Measurements from ENCODE around the gene TSHZ2.
A peak's percentile ranks its signal among the peaks of the same experiment; 100 is the strongest.

Gene TSHZ2

GRCh38 chr20:53287357-53288042 lies 315.3 kb downstream of the TSHZ2 start:
- no peaks in the 10 kb centered on the region for H3K36me3 ChIP-seq
- no peaks in the 10 kb centered on the region; the same call in 1 of the 2 replicates for H3K4me1 ChIP-seq
- no peaks in the 10 kb centered on the region for H3K9me3 ChIP-seq
- H3K4me3 ChIP-seq (ENCODE audit: low read depth, low read length), result no peak overlapping the region
- TF ChIP-seq, protein P1, sequence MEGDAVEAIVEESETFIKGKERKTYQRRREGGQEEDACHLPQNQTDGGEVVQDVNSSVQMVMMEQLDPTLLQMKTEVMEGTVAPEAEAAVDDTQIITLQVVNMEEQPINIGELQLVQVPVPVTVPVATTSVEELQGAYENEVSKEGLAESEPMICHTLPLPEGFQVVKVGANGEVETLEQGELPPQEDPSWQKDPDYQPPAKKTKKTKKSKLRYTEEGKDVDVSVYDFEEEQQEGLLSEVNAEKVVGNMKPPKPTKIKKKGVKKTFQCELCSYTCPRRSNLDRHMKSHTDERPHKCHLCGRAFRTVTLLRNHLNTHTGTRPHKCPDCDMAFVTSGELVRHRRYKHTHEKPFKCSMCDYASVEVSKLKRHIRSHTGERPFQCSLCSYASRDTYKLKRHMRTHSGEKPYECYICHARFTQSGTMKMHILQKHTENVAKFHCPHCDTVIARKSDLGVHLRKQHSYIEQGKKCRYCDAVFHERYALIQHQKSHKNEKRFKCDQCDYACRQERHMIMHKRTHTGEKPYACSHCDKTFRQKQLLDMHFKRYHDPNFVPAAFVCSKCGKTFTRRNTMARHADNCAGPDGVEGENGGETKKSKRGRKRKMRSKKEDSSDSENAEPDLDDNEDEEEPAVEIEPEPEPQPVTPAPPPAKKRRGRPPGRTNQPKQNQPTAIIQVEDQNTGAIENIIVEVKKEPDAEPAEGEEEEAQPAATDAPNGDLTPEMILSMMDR (IDR thresholded peaks at IDR 0.05; ENCODE audit: low read depth, low read length), result no peak
- DNase-seq, result no peak
- no peaks in the 10 kb centered on the region for H3K27me3 ChIP-seq

GRCh38 chr20:53291548-53291947 lies 319.4 kb downstream of the TSHZ2 start:
- no peaks in the 10 kb centered on the region for H3K36me3 ChIP-seq

GRCh38 chr20:53292347-53292746 lies 320.2 kb downstream of the TSHZ2 start:
- Histone ChIP-seq H3K27me3 (no peaks in the 10 kb centered on the region), H3K9me3 (no peaks in the 10 kb centered on the region), H3K4me3 (ENCODE audit: low read depth, low read length) (no peak overlapping the region), H3K36me3 (no peaks in the 10 kb centered on the region), H3K4me1 (no peaks in the 10 kb centered on the region)
- TF ChIP-seq, protein P1 (IDR thresholded peaks at IDR 0.05; ENCODE audit: low read depth, low read length), result no peak
- no peak for DNase-seq

More at GRCh38 chr20:53291548-53291947, 319.4 kb downstream of the TSHZ2 start:
- Histone ChIP-seq H3K9me3 (no peaks in the 10 kb centered on the region), H3K4me3 (ENCODE audit: low read depth, low read length) (no peak overlapping the region), H3K27me3 (no peaks in the 10 kb centered on the region), H3K4me1 (no peaks in the 10 kb centered on the region)
- DNase-seq, result peak; percentile 44
- TF ChIP-seq, protein P1 (IDR thresholded peaks at IDR 0.05; ENCODE audit: low read depth, low read length), result peak; percentile 62

GRCh38 chr20:53294804-53295203 lies 322.6 kb downstream of the TSHZ2 start:
- Histone ChIP-seq H3K27me3 (no peaks in the 10 kb centered on the region), H3K4me1 (no peaks in the 10 kb centered on the region), H3K4me3 (ENCODE audit: low read depth, low read length) (no peak overlapping the region), H3K9me3 (no peaks in the 10 kb centered on the region), H3K36me3 (no peaks in the 10 kb centered on the region)
- TF ChIP-seq, protein P1 (IDR thresholded peaks at IDR 0.05; ENCODE audit: low read depth, low read length), result no peak
- DNase-seq, result no peak

DNA sequence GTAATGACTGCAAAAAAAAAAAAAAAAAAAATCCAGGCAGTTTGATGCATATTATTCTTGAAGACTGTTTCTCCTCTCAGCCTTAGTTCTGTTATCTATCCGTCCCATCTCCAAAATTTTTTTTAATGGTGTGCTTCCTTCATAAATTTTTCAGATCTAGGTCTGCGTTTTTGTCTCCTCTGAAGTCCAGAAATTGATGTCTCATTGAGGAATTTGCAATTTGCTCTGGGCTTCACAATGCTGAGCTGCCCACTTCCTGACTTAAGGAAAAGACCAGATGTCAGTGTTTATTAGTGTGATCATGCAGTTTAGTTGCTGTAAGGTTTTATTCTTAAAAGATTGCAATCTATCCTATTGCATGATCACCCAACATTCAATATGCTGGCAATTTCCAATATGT lies 323.9 kb downstream of the TSHZ2 start:
- no peak for DNase-seq
- Histone ChIP-seq H3K9me3 (no peaks in the 10 kb centered on the region), H3K4me1 (no peaks in the 10 kb centered on the region), H3K36me3 (no peaks in the 10 kb centered on the region), H3K4me3 (ENCODE audit: low read depth, low read length) (no peak overlapping the region), H3K27me3 (no peaks in the 10 kb centered on the region)
- TF ChIP-seq, protein P1 (IDR thresholded peaks at IDR 0.05; ENCODE audit: low read depth, low read length), result no peak

DNA sequence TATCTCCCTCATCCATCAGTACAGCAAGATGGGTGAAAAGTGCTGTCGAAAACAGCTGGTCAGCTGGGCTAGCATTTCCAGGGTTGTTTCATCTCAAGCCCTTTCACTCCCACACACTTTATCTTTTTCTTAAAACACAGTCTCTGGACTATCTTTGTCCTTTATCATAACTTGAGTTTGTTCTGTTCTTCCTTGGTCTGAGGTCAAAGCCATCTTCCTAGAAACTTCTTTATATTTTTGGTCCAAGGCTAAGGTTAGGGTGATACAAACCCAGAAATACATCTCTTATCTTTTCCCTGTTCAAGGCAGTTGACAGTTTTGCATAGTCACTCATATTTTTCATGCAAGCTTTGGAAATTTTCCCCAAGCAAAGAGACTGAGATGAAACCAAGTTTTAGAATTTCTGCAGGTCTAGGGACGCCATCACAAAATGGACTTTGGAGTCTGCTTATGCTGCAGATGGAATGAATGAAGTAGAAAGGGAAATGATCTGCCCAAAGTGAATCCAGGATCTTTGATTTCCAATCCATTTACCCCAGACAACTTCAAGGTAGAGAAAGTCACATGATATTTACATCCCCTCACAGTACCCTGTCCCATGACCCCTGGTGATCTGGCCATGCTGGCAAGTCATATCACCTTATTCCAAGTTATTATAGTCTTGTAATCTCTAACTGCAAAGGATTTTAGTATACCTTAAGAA lies 324.4 kb downstream of the TSHZ2 start:
- Histone ChIP-seq H3K27me3 (no peaks in the 10 kb centered on the region), H3K9me3 (no peaks in the 10 kb centered on the region), H3K4me3 (ENCODE audit: low read depth, low read length) (no peak overlapping the region), H3K4me1 (no peaks in the 10 kb centered on the region), H3K36me3 (no peaks in the 10 kb centered on the region)
- DNase-seq, result no peak
- TF ChIP-seq, protein P1 (IDR thresholded peaks at IDR 0.05; ENCODE audit: low read depth, low read length), result no peak
